GM23338 (cell line): ENCODE data around the gene NDUFB4. TPM values are rescaled to one million over a fixed set of nuclear protein-coding genes. Genes with fewer than 3 reads are reported as not detected.

Experiments
- ATAC-seq: fragments of 200-7000 bp; cut with Tn5 transposase; 3 replicates; pipeline ENCODE4 v1.9.1; 2020
- DNase-seq: peaks from one replicate; pipeline ENCODE4 v3.0.0-alpha.2; 2015; ENCODE audit warnings: low spot score
- H2AFZ ChIP-seq: fragments of 200-600 bp; sonication (generic); 2 replicates; pipeline ENCODE4 v1.8.0; 2016; ENCODE audit warnings: antibody characterized with exemption, mild to moderate bottlenecking, moderate library complexity
- H3F3A ChIP-seq: fragments of 200-600 bp; sonication (generic); replicated peaks from 2 replicates; pipeline ENCODE4 v1.8.0; 2017; ENCODE audit warnings: antibody characterized with exemption, mixed run types, low read depth
- H3K27ac ChIP-seq: fragments of 200-600 bp; sonication (generic); 2 replicates; pipeline ENCODE4 v1.6.1; 2016; ENCODE audit warnings: low read depth
- H3K27me3 ChIP-seq: fragments of 200-600 bp; sonication (generic); 2 replicates; pipeline ENCODE4 v1.8.0; 2016; ENCODE audit warnings: mild to moderate bottlenecking, mixed run types, moderate library complexity; ENCODE audit not compliant: insufficient read depth
- H3K36me3 ChIP-seq: fragments of 200-600 bp; sonication (generic); 2 replicates; pipeline ENCODE4 v1.8.0; 2016; ENCODE audit warnings: mild to moderate bottlenecking; ENCODE audit not compliant: insufficient read depth
- H3K4me1 ChIP-seq: fragments of 200-600 bp; sonication (generic); 2 replicates; pipeline ENCODE4 v1.8.0; 2016; ENCODE audit warnings: mild to moderate bottlenecking, moderate library complexity; ENCODE audit not compliant: insufficient read depth
- H3K4me2 ChIP-seq: fragments of 200-600 bp; sonication (generic); 2 replicates; pipeline ENCODE4 v1.7.1; 2017; ENCODE audit warnings: mixed run types
- H3K4me3 ChIP-seq: fragments of 200-600 bp; sonication (generic); 2 replicates; pipeline ENCODE4 v1.6.1; 2016; ENCODE audit warnings: mixed run types
- H3K79me2 ChIP-seq: fragments of 200-600 bp; sonication (generic); replicated peaks from 2 replicates; pipeline ENCODE4 v1.8.0; 2017; ENCODE audit warnings: mild to moderate bottlenecking; ENCODE audit not compliant: insufficient read depth
- H3K9me2 ChIP-seq: fragments of 200-600 bp; sonication (generic); 2 replicates; pipeline ENCODE4 v1.8.0; 2017; ENCODE audit not compliant: insufficient read depth
- H4K20me1 ChIP-seq: fragments of 200-600 bp; sonication (generic); replicated peaks from 2 replicates; pipeline ENCODE4 v1.8.0; 2017; ENCODE audit warnings: mild to moderate bottlenecking; ENCODE audit not compliant: insufficient read depth
- H3K27ac Mint-ChIP-seq: 2 replicates; pipeline ENCODE4 v1.8.0; 2020; ENCODE audit warnings: inconsistent platforms, mild to moderate bottlenecking, moderate library complexity, mixed read lengths
- H3K27me3 Mint-ChIP-seq: 3 replicates; pipeline ENCODE4 v1.8.0; 2022; ENCODE audit warnings: low read depth, mild to moderate bottlenecking, moderate library complexity, mixed read lengths, inconsistent platforms; ENCODE audit not compliant: insufficient read depth, poor library complexity
- H3K36me3 Mint-ChIP-seq: 3 replicates; pipeline ENCODE4 v1.8.0; 2021; ENCODE audit warnings: low read depth, mild to moderate bottlenecking, inconsistent platforms, moderate library complexity, mixed read lengths
- H3K4me1 Mint-ChIP-seq: 3 replicates; pipeline ENCODE4 v1.8.0; 2020; ENCODE audit warnings: mild to moderate bottlenecking, inconsistent platforms, mixed read lengths
- H3K4me3 Mint-ChIP-seq: 3 replicates; pipeline ENCODE4 v1.8.0; 2021; ENCODE audit warnings: moderate library complexity, mild to moderate bottlenecking, inconsistent platforms, mixed read lengths
- H3K9me3 Mint-ChIP-seq: 3 replicates; pipeline ENCODE4 v1.8.0; 2020; ENCODE audit warnings: moderate library complexity, mild to moderate bottlenecking, inconsistent platforms, mixed read lengths
- CREB1 ChIP-seq: fragments of 250-450 bp; sonication (Bioruptor Pico); IDR thresholded peaks from 2 replicates; pipeline ENCODE4 v1.5.0; 2020; ENCODE audit warnings: low read depth, mild to moderate bottlenecking, moderate library complexity
- CTCF ChIP-seq, 2 experiments: fragments of 200-600 bp in 1 of 2; sonication (generic) in 1 of 2; conservative IDR thresholded peaks; 2 replicates each; pipeline versions ENCODE4 v1.5.1 to v1.6.1; 2016 to 2017; ENCODE audit warnings: antibody characterized with exemption in 2 of 2, low read depth in 2 of 2, mild to moderate bottlenecking in 2 of 2, moderate library complexity in 1 of 2
- ETS1 ChIP-seq: IDR thresholded peaks from 2 replicates; pipeline ENCODE4 v1.6.1; 2016; ENCODE audit warnings: antibody characterized with exemption
- EZH2 ChIP-seq: fragments of 200-600 bp; sonication (generic); IDR thresholded peaks from one replicate; pipeline ENCODE4 v1.8.0; 2017; ENCODE audit warnings: antibody characterized with exemption, mild to moderate bottlenecking, low read depth; ENCODE audit not compliant: unreplicated experiment
- JUNB ChIP-seq: IDR thresholded peaks from one replicate; pipeline ENCODE4 v1.6.1; 2016; ENCODE audit warnings: antibody characterized with exemption; ENCODE audit not compliant: unreplicated experiment
- NANOG ChIP-seq: IDR thresholded peaks from 2 replicates; pipeline ENCODE4 v1.6.1; 2016; ENCODE audit warnings: antibody characterized with exemption, borderline replicate concordance
- POLR2AphosphoS5 ChIP-seq: IDR thresholded peaks from 2 replicates; pipeline ENCODE4 v1.6.1; 2016; ENCODE audit warnings: antibody characterized with exemption, low read depth
- STAT1 ChIP-seq: IDR thresholded peaks from one replicate; pipeline ENCODE4 v1.6.1; 2016; ENCODE audit warnings: antibody characterized with exemption; ENCODE audit not compliant: unreplicated experiment
- ZNF462 ChIP-seq: fragments of 250-450 bp; sonication (Bioruptor Pico); IDR thresholded peaks from 2 replicates; pipeline ENCODE4 v1.5.0; 2020; ENCODE audit warnings: mild to moderate bottlenecking, moderate library complexity
- polyA plus RNA-seq: library from polyadenylated mRNA; unstranded; fragments of >200 nt; fragmentation: Nextera tagmentation; extraction: Ambion mirVana; gene quantifications from 2 replicates; pipeline ENCODE4 v1.2.1, GENCODE V29; 2016
- total RNA-seq: library from RNA; depleted of rRNA; stranded (reverse); fragments of >200 nt; shearing (Covaris generic); gene quantifications from 2 replicates; pipeline ENCODE4 v1.2.3, GENCODE V29; 2014

NDUFB4 gene
- total and polyA plus RNA-seq, 2 experiments from 2014 or later: 199 to 716 TPM

- Histone ChIP-seq H3K27me3 (no peaks in the 10 kb centered on the region), H3K4me1 (peaks cover 21% of the 10 kb centered on the region), H3K9me2 (no peaks in the 10 kb centered on the region), H4K20me1 (no peaks in the 10 kb centered on the region), H3K4me3 (no peak overlapping the region), H3K27ac (no peak overlapping the region), H2AFZ (peak overlapping the region; percentile 77), H3K36me3 (no peaks in the 10 kb centered on the region; the same call in 1 of the 2 replicates), H3K4me2 (peak overlapping the region; percentile 14), H3K79me2 (no peaks in the 10 kb centered on the region), H3F3A (no peaks in the 10 kb centered on the region)
- Mint-ChIP-seq H3K27ac (peak overlapping the region; percentile 97), H3K36me3 (peaks cover 20% of the 10 kb centered on the region), H3K4me3 (peak overlapping the region; percentile 42), H3K9me3 (peaks cover 25% of the 10 kb centered on the region), H3K27me3 (peaks cover 7% of the 10 kb centered on the region), H3K4me1 (peaks cover 34% of the 10 kb centered on the region)
- peak; percentile 59 for DNase-seq
- peak; percentile 90 for ATAC-seq
- peak; percentile 39 to 53; a peak in 3 of 4 replicates for TF ChIP-seq CTCF (conservative IDR thresholded peaks at IDR 0.05; ENCODE audit: low read depth in 2 of 2)
- TF ChIP-seq POLR2AphosphoS5: no peak
These were observed 28.6 kb upstream of the NDUFB4 start for GRCh38 chr3:120567370-120568201.

- peak; percentile 66 for DNase-seq
- H4K20me1 ChIP-seq: no peaks in the 10 kb centered on the region
- H3K4me3 ChIP-seq: no peak overlapping the region
- no peaks in the 10 kb centered on the region for H3K79me2 ChIP-seq
- peak overlapping the region; percentile 77 for H2AFZ ChIP-seq
- no peaks in the 10 kb centered on the region for H3F3A ChIP-seq
- no peaks in the 10 kb centered on the region for H3K27me3 ChIP-seq
- H3K9me2 ChIP-seq: no peaks in the 10 kb centered on the region
- peaks cover 31% of the 10 kb centered on the region for H3K9me3 Mint-ChIP-seq
- H3K27ac Mint-ChIP-seq: peak overlapping the region; percentile 97
- H3K36me3 Mint-ChIP-seq: peaks cover 25% of the 10 kb centered on the region
- H3K4me2 ChIP-seq: peak overlapping the region; percentile 14
- no peak overlapping the region; the same call in 2 of the 3 replicates for H3K4me3 Mint-ChIP-seq
- H3K27me3 Mint-ChIP-seq: peaks cover 7% of the 10 kb centered on the region
- H3K4me1 ChIP-seq: peaks cover 21% of the 10 kb centered on the region
- no peak for ATAC-seq
- H3K27ac ChIP-seq: peak overlapping the region; percentile 10; the same call in 1 of the 2 replicates
- no peaks in the 10 kb centered on the region; the same call in 1 of the 2 replicates for H3K36me3 ChIP-seq
- peaks cover 34% of the 10 kb centered on the region for H3K4me1 Mint-ChIP-seq
- TF ChIP-seq EZH2 (no peak), NANOG (no peak), STAT1 (no peak), ETS1 (no peak), JUNB (no peak), CTCF (conservative IDR thresholded peaks at IDR 0.05; ENCODE audit: low read depth in 2 of 2) (no peak), ZNF462 (CRISPR knock-in tag) (no peak), CREB1 (CRISPR knock-in tag) (no peak)
These were observed 28.0 kb upstream of the NDUFB4 start for GRCh38 chr3:120568202-120568531.
